Kidney (tissue), 14 donors: ENCODE results near the gene TSPYL2. TPM values are rescaled to one million over a fixed set of nuclear protein-coding genes. Genes with fewer than 3 reads are reported as not detected.

Source experiments
- DNase-seq, 5 donors: peaks; one replicate each; pipeline ENCODE4 v3.0.0-alpha.2; 2013 to 2020
- FAIRE-seq: peaks from 2 replicates; lab custom pipeline; 2012; peaks lifted over from hg19 to GRCh38; lab: Jason Lieb, UNC
- H3K27ac ChIP-seq, 2 donors: one replicate each; pipeline ENCODE4 v1.7.0; 2013; ENCODE audit warnings: low read depth in 2 of 2, low read length in 2 of 2, inconsistent platforms in 1 of 2
- H3K27me3 ChIP-seq: one replicate; pipeline ENCODE4 v1.7.1; 2013; ENCODE audit warnings: low read length, inconsistent platforms; ENCODE audit not compliant: control insufficient read depth, insufficient read depth
- H3K36me3 ChIP-seq, 3 donors: one replicate each; pipeline versions ENCODE4 v1.7.0 to v1.7.1; 2013; ENCODE audit warnings: low read length in 3 of 3, control low read depth in 1 of 3, inconsistent platforms in 1 of 3; ENCODE audit not compliant: insufficient read depth in 3 of 3, control insufficient read depth in 2 of 3
- H3K4me1 ChIP-seq, 3 donors: one replicate each; pipeline versions ENCODE4 v1.7.0 to v1.7.1; 2013; ENCODE audit warnings: low read length in 3 of 3, inconsistent platforms in 1 of 3, low read depth in 1 of 3; ENCODE audit not compliant: control insufficient read depth in 2 of 3, insufficient read depth in 2 of 3
- H3K4me3 ChIP-seq, 3 donors: one replicate each; pipeline versions ENCODE4 v1.7.0 to v1.8.1; 2013; ENCODE audit warnings: low read length in 3 of 3, control low read depth in 1 of 3, inconsistent platforms in 1 of 3
- H3K9ac ChIP-seq, 3 donors: one replicate each; pipeline versions ENCODE4 v1.7.0 to v1.7.1; 2013; ENCODE audit warnings: low read length in 3 of 3, control low read depth in 1 of 3, inconsistent platforms in 1 of 3
- H3K9me3 ChIP-seq, 3 donors: one replicate each; pipeline versions ENCODE4 v1.7.0 to v1.7.1; 2013; ENCODE audit warnings: low read length in 3 of 3, control low read depth in 1 of 3, inconsistent platforms in 1 of 3; ENCODE audit not compliant: control insufficient read depth in 2 of 3, insufficient read depth in 1 of 3
- intact Hi-C: fragments of 100-400 bp; cut with DNase I; formaldehyde crosslinking; loops from one replicate; pipeline ENCODE4 v1.11.1; 2022
- polyA plus RNA-seq: library from polyadenylated mRNA; stranded (reverse); fragments of 350-450 nt; fragmentation: Illumina TruSeq; extraction: RNeasy Lipid Tissue Mini Kit (QIAGEN cat#74804); gene quantifications from one replicate; pipeline ENCODE4 v1.2.3, GENCODE V29; 2014; ENCODE audit warnings: low read depth, low replicate concordance; ENCODE audit not compliant: insufficient read depth
- total RNA-seq: library from RNA; stranded (reverse); fragmentation: NEBNext Ultra II Directional; extraction: Animal tissue kit (Norgen Biotek cat#: 25700); gene quantifications from one replicate; pipeline ENCODE4 v1.2.1, GENCODE V29; 2021
- TF ChIP-seq, protein P1 (sequence below): IDR thresholded peaks from 3 replicates; pipeline ENCODE4 v1.5.1; 2012; ENCODE audit warnings: mild to moderate bottlenecking, moderate library complexity, borderline replicate concordance; ENCODE audit not compliant: insufficient read depth; ENCODE audit errors: extremely low read depth
- donor health status: control.
- donor health status: control.
- donor health status: control.
- donor health status: control.
- donor health status: control.
- donor health status: DM: yes; HTN: yes; CAD: no.
- donor health status: Normal renal cell carcinoma (clear cell type).

Gene TSPYL2
- total and polyA plus RNA-seq, 2 donors from 2014 or later: 8.0 to 36.6 TPM

DNA sequence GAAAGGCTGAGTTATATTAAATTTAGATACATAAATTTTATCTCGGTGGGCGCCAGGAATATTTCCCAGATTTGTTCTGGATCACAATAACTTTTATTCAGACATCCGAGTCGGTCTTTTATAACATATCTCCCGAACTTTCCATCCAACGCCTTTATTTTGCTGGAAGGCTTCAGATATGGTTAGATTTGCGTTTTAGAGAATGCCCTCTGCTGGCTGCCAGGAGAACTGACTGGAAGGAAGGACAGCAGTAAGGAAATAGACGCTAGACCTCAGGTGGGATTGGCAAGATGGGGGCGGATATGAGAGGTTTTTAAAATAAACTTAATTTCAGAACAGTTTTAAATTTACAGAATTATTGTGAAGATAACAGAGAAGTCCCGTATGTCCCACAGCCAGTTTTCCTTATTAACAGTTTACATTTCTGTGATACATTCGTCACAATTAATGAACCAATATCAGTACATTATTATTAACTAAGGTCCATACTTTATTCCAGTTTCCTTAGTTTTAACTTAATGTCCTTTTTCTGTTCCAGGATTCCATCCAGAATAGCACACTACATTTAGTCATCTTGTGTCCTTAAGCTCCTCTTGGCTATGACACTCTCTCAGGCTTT, 7.2 kb downstream of the TSPYL2 start:
- peak; percentile 93 for FAIRE-seq
- Histone ChIP-seq H3K4me3 (peak overlapping the region; percentile 60 to 72 (median 65)), H3K27me3 (peaks cover 4% of the 10 kb centered on the region), H3K9ac (peak overlapping the region; percentile 58 to 80 (median 77)), H3K36me3 (peaks cover 0 to 8% (median 4%) of the 10 kb centered on the region in 3 donors), H3K27ac (peak overlapping the region in 1 of 2 donors; percentile 90), H3K9me3 (no peaks in the 10 kb centered on the region), H3K4me1 (peaks cover 0 to 3% (median 2%) of the 10 kb centered on the region in 3 donors)
- TF ChIP-seq, protein P1, sequence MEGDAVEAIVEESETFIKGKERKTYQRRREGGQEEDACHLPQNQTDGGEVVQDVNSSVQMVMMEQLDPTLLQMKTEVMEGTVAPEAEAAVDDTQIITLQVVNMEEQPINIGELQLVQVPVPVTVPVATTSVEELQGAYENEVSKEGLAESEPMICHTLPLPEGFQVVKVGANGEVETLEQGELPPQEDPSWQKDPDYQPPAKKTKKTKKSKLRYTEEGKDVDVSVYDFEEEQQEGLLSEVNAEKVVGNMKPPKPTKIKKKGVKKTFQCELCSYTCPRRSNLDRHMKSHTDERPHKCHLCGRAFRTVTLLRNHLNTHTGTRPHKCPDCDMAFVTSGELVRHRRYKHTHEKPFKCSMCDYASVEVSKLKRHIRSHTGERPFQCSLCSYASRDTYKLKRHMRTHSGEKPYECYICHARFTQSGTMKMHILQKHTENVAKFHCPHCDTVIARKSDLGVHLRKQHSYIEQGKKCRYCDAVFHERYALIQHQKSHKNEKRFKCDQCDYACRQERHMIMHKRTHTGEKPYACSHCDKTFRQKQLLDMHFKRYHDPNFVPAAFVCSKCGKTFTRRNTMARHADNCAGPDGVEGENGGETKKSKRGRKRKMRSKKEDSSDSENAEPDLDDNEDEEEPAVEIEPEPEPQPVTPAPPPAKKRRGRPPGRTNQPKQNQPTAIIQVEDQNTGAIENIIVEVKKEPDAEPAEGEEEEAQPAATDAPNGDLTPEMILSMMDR: peak; percentile 72
- intact Hi-C loops: no loop called here
- peak in 3 of 5 donors; percentile 57 to 78 (median 66) for DNase-seq

DNA sequence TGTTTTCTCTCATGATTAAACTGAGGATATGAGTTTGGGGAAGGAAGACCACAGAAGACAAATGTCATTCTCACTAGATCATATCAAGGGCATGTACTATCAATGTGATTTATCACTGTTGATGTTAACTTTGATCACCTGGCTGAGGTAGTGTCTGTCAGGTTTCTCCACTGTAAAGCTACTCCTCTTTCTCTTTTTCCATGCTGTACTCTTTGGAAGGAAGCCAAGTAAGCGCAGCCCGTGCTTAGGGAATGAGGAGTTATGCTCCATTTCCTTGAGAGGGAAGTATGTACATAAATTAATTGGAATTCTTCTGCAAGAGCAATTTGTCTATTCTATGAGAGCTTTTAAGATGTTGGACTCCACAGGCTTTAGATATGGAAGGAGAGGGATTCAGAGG, 7.8 kb downstream of the TSPYL2 start:
- no peak overlapping the region for H3K9ac ChIP-seq
- TF ChIP-seq, protein P1: no peak
- intact Hi-C loops: no loop called here
- peaks cover 0 to 6% (median 3%) of the 10 kb centered on the region in 3 donors for H3K4me1 ChIP-seq
- H3K36me3 ChIP-seq: peaks cover 0 to 8% (median 4%) of the 10 kb centered on the region in 3 donors
- H3K9me3 ChIP-seq: no peaks in the 10 kb centered on the region
- peaks cover 4% of the 10 kb centered on the region for H3K27me3 ChIP-seq
- no peak overlapping the region for H3K27ac ChIP-seq
- FAIRE-seq (no peak), DNase-seq (peak in 2 of 5 donors; percentile 49 to 62)
- H3K4me3 ChIP-seq: no peak overlapping the region

DNA sequence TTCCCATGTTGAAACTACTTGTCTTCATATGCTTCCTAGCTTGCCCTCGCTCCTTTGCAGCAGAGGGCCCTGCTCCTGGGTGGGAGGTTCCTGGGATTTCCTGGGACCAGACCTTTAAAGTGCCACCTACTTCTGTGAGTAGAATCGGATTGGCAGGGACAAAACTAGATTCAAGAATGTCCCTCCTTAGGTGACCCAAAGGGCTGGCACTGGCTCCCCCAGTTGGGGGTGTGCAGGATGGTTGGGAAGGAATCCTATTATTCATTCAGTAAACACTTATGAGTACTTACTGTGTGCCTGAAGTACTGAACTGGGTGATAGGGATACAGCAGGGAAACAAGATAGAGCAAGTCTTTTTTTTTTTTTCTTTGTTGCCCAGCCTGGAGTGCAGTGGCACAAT, 9.2 kb downstream of the TSPYL2 start:
- TF ChIP-seq, protein P1: no peak
- H3K4me3 ChIP-seq: no peak overlapping the region
- FAIRE-seq (no peak), DNase-seq (no peak)
- H3K27ac ChIP-seq: no peak overlapping the region
- H3K36me3 ChIP-seq: no peaks in the 10 kb centered on the region
- intact Hi-C loops: no loop called here
- H3K9me3 ChIP-seq: no peaks in the 10 kb centered on the region
- peaks cover 4% of the 10 kb centered on the region for H3K27me3 ChIP-seq
- peaks cover 0 to 5% (median 3%) of the 10 kb centered on the region in 3 donors for H3K4me1 ChIP-seq
- H3K9ac ChIP-seq: no peak overlapping the region
